GM12874 (cell line): ENCODE data around the gene PCDHA13.
"Not testable (repeated sequence)": the region's sequence is repeated elsewhere in the genome, so short reads cannot be mapped to it uniquely, and the experiment has no call there.

ENCODE experiments used
- CTCF ChIP-seq: IDR thresholded peaks from 2 replicates; pipeline ENCODE4 v1.5.1; 2011; ENCODE audit warnings: low read depth, mild to moderate bottlenecking, control low read depth, low read length, moderate library complexity; ENCODE audit not compliant: insufficient read depth

The PCDHA13 gene

DNA sequence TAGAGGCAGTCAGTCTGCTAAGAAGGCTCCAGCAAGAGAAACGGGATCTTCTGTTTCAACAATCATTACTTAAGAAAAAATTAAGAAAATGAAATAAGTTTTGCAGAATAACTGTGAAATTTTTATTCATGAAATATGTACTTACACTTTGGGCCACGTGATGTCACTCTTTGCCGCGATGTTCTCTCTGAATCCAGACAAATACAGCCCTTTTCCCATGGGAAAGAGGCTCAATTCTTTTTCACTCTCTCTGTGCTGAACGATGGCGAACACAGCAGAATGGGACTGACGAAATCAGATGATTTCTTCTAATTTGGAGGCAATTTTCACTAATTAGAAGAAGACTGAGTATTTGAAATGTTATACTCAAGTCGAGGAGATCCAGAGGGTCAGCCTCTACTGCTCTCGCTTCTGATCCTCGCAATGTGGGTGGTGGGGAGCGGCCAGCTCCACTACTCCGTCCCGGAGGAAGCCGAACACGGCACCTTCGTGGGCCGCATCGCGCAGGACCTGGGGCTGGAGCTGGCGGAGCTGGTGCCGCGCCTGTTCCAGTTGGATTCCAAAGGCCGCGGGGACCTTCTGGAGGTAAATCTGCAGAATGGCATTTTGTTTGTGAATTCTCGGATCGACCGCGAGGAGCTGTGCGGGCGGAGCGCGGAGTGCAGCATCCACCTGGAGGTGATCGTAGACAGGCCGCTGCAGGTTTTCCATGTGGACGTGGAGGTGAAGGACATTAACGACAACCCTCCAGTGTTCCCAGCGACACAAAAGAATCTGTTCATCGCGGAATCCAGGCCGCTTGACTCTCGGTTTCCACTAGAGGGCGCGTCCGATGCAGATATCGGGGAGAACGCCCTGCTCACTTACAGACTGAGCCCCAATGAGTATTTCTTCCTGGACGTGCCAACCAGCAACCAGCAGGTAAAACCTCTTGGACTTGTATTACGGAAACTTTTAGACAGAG lies 33.5 kb upstream of the PCDHA13 start, which contains the start of gene PCDHA9:
Gene PCDHA9, plus strand, starts transcription at position 244 of the 964 bp plus-strand sequence. Its CDS starts 114 bp downstream, at position 358.
- TF ChIP-seq CTCF: not testable (repeated sequence)

- TF ChIP-seq CTCF: no peak
Observed at GRCh38 chr5:140855772-140856674, 25.9 kb upstream of the PCDHA13 start, which contains the start of gene PCDHA10. PCDHA10 (plus strand) TSS chr5:140855897; CDS start chr5:140856049, 152 bp downstream.

GRCh38 chr5:140857177-140857986 lies 24.5 kb upstream of the PCDHA13 start:
- TF ChIP-seq CTCF: no peak

DNA sequence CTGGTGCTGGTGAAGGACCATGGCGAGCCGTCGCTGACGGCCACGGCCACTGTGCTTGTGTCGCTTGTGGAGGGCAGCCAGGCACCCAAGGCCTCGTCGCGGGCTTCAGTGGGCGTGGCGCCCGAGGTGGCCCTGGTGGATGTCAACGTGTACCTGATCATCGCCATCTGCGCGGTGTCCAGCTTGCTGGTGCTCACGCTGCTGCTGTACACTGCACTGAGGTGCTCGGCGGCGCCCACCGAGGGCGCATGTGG lies 24.0 kb upstream of the PCDHA13 start:
- TF ChIP-seq CTCF: no peak

- no peak for TF ChIP-seq CTCF
Observed at GRCh38 chr5:140862441-140863295, 19.3 kb upstream of the PCDHA13 start.

- no peak for TF ChIP-seq CTCF
Observed at GRCh38 chr5:140868721-140869554, 13.0 kb upstream of the PCDHA13 start, which contains the start of gene PCDHA11. PCDHA11 (plus strand) TSS chr5:140868957; CDS start chr5:140869104, 147 bp downstream.
